ENCODE measurements around the gene ITPR3. TPM values are rescaled to one million over a fixed set of nuclear protein-coding genes. Genes with fewer than 3 reads are reported as not detected.

Gene ITPR3
- total and polyA plus RNA-seq, 2 donors (not counting 3 experiments of a cell fraction or from before 2014, with no cell fraction given): 28.8 to 52.2 TPM

DNA sequence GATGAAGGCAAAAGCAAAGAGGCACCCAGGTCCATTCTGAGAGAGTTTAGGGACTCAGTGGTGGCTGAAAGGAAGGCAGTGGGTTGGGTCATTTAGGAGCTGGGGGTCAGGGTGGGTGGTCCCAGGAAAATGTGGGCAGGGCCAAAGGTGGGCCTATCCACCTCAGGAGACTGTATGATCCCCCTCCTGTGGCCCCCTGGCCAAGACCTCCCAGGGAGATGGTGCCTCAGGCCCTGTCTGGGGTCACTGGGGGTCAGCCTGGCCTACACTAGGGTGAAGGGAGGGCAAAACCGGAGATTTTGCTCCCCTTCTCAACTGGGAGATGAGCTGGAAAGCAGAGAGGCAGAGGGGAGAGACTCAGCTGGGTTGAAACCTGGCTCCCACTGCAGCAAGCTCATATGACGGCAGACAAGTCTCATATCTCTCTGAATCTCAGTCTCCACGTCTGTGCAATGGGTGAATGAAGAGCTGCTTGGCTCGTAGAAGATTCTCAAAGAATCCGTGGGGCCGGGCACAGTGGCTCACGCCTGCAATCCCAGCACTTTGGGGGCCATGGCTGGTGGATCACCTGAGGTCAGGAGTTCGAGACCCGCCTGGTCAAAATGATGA lies 29.6 kb upstream of the ITPR3 start:
- FAIRE-seq: no peak
- no peak for DNase-seq (ENCODE audit: low read depth, low spot score)

DNA sequence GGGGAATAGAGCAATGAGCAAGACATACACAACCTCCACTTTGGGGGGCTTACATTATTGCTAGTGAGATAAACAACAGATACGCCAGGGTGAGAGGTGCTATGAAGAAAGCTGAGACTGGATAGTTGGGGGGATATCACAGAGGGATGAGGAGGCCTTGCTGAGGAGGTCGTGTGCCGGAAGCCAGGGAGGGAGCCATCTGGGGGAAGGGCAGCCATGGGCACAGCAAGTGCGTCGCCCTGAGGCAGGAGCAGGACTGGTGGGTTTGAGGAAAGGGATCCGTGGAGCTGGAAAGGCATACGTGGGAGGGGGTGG lies 28.9 kb upstream of the ITPR3 start:
- FAIRE-seq (no peak), DNase-seq (ENCODE audit: low read depth, low spot score) (no peak)
- Histone ChIP-seq H3K27me3 (ENCODE audit: control insufficient read depth in 2 of 2, insufficient read depth in 2 of 2, low read length in 2 of 2) (no peaks in the 10 kb centered on the region), H3K79me2 (ENCODE audit: control insufficient read depth, insufficient read depth, low read length) (no peaks in the 10 kb centered on the region), H3K9me1 (replicated peaks; ENCODE audit: control insufficient read depth, extremely low read depth, insufficient read depth, low read length) (no peaks in the 10 kb centered on the region), H3K4me2 (ENCODE audit: insufficient read depth, low read length) (no peak overlapping the region), H3K27ac (ENCODE audit: insufficient read depth, low read depth, low read length) (no peak overlapping the region), H2AFZ (ENCODE audit: low read depth, low read length) (no peak overlapping the region), H3K4me3 (replicated peaks in 1 of 3; ENCODE audit: insufficient read depth in 1 of 3, low read depth in 1 of 3, low read length in 3 of 3) (no peak overlapping the region), H4K20me1 (replicated peaks; ENCODE audit: control insufficient read depth, extremely low read depth, insufficient read depth, low read length) (no peaks in the 10 kb centered on the region), H3K9me3 (replicated peaks; ENCODE audit: control insufficient read depth, insufficient read depth, low read length) (no peaks in the 10 kb centered on the region), H3K36me3 (ENCODE audit: control insufficient read depth in 2 of 2, extremely low read depth in 1 of 2, insufficient read depth in 2 of 2, low read length in 2 of 2) (no peaks in the 10 kb centered on the region), H3K9ac (replicated peaks; ENCODE audit: extremely low read depth, insufficient read depth, low read length) (no peak overlapping the region), H3K4me1 (ENCODE audit: control insufficient read depth, extremely low read depth, insufficient read depth, low read length) (peaks cover 27% of the 10 kb centered on the region)
- TF ChIP-seq, protein P1, sequence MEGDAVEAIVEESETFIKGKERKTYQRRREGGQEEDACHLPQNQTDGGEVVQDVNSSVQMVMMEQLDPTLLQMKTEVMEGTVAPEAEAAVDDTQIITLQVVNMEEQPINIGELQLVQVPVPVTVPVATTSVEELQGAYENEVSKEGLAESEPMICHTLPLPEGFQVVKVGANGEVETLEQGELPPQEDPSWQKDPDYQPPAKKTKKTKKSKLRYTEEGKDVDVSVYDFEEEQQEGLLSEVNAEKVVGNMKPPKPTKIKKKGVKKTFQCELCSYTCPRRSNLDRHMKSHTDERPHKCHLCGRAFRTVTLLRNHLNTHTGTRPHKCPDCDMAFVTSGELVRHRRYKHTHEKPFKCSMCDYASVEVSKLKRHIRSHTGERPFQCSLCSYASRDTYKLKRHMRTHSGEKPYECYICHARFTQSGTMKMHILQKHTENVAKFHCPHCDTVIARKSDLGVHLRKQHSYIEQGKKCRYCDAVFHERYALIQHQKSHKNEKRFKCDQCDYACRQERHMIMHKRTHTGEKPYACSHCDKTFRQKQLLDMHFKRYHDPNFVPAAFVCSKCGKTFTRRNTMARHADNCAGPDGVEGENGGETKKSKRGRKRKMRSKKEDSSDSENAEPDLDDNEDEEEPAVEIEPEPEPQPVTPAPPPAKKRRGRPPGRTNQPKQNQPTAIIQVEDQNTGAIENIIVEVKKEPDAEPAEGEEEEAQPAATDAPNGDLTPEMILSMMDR (IDR thresholded peaks at IDR 0.05; ENCODE audit: extremely low read depth in 1 of 2, insufficient read depth in 1 of 2, low read depth in 1 of 2, low read length in 2 of 2): no peak
- TF ChIP-seq JUN (IDR thresholded peaks at IDR 0.05; ENCODE audit: borderline replicate concordance, insufficient read depth, insufficient read length, low read depth): no peak
- TF ChIP-seq, protein P2, sequence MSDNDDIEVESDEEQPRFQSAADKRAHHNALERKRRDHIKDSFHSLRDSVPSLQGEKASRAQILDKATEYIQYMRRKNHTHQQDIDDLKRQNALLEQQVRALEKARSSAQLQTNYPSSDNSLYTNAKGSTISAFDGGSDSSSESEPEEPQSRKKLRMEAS (IDR thresholded peaks at IDR 0.05; ENCODE audit: insufficient read depth, insufficient read length): no peak
- no peak for TF ChIP-seq GATA2 (IDR thresholded peaks at IDR 0.05; ENCODE audit: insufficient read depth, insufficient read length, low read depth, low read length)
- no peak for TF ChIP-seq EZH2 (IDR thresholded peaks at IDR 0.05; ENCODE audit: borderline replicate concordance, low read depth, low read length, severe bottlenecking)
- no peak for TF ChIP-seq POLR2A (IDR thresholded peaks at IDR 0.05; ENCODE audit: low read depth, low read length)
- no peak for TF ChIP-seq POLR2AphosphoS5 (IDR thresholded peaks at IDR 0.05; ENCODE audit: insufficient read depth, low read depth, low read length)
- TF ChIP-seq MYC (IDR thresholded peaks at IDR 0.05; ENCODE audit: low read depth, low read length): no peak
- TF ChIP-seq FOS (IDR thresholded peaks at IDR 0.05; ENCODE audit: borderline replicate concordance, insufficient read depth, low read length): no peak
- POLR2A ChIA-PET: no interaction called here
- dilution Hi-C loops (cut with MboI; ENCODE audit: extremely low pct_ligation_motif_present, low sequenced_read_pairs) (no loop called here), intact Hi-C loops (cut with micrococcal nuclease) (no loop called here)
- CTCF ChIA-PET: interaction anchor here (0.7 to 1.7 kb wide), 6 partner anchors 29 to 119 kb away, joined by 3 to 6 read pairs (median 3); partner anchors contain the start of genes ITPR3 and UQCC2
- no TSS peak for BruUV-seq (replicated peaks)

More for the DNA sequence above, 29.6 kb upstream of the ITPR3 start:
- POLR2A ChIA-PET: no interaction called here
- Histone ChIP-seq H3K9me1 (replicated peaks; ENCODE audit: control insufficient read depth, extremely low read depth, insufficient read depth, low read length) (no peaks in the 10 kb centered on the region), H3K9ac (replicated peaks; ENCODE audit: extremely low read depth, insufficient read depth, low read length) (no peak overlapping the region), H3K9me3 (replicated peaks; ENCODE audit: control insufficient read depth, insufficient read depth, low read length) (no peaks in the 10 kb centered on the region), H3K4me3 (replicated peaks in 1 of 3; ENCODE audit: insufficient read depth in 1 of 3, low read depth in 1 of 3, low read length in 3 of 3) (no peak overlapping the region), H2AFZ (ENCODE audit: low read depth, low read length) (no peak overlapping the region), H3K27me3 (ENCODE audit: control insufficient read depth in 2 of 2, insufficient read depth in 2 of 2, low read length in 2 of 2) (no peaks in the 10 kb centered on the region), H3K4me2 (ENCODE audit: insufficient read depth, low read length) (no peak overlapping the region), H3K36me3 (ENCODE audit: control insufficient read depth in 2 of 2, extremely low read depth in 1 of 2, insufficient read depth in 2 of 2, low read length in 2 of 2) (no peaks in the 10 kb centered on the region), H3K79me2 (ENCODE audit: control insufficient read depth, insufficient read depth, low read length) (no peaks in the 10 kb centered on the region), H4K20me1 (replicated peaks; ENCODE audit: control insufficient read depth, extremely low read depth, insufficient read depth, low read length) (no peaks in the 10 kb centered on the region), H3K4me1 (ENCODE audit: control insufficient read depth, extremely low read depth, insufficient read depth, low read length) (peaks cover 24% of the 10 kb centered on the region), H3K27ac (ENCODE audit: insufficient read depth, low read depth, low read length) (no peak overlapping the region)
- no TSS peak for BruUV-seq (replicated peaks)
- CTCF ChIA-PET: interaction anchor here (0.7 to 2.1 kb wide), 7 partner anchors 16 to 119 kb away, joined by 3 to 21 read pairs (median 3); partner anchors contain the start of genes ITPR3 and UQCC2
- TF ChIP-seq, protein P1 (IDR thresholded peaks at IDR 0.05; ENCODE audit: extremely low read depth in 1 of 2, insufficient read depth in 1 of 2, low read depth in 1 of 2, low read length in 2 of 2): no peak
- TF ChIP-seq JUN (IDR thresholded peaks at IDR 0.05; ENCODE audit: borderline replicate concordance, insufficient read depth, insufficient read length, low read depth): no peak
- intact Hi-C loops (cut with micrococcal nuclease): no loop called here
- dilution Hi-C loops (cut with MboI; ENCODE audit: extremely low pct_ligation_motif_present, low sequenced_read_pairs): no loop called here

Data from endothelial cell of umbilical vein (primary cell).